HFF-Myc (cell line): Measurements from ENCODE around the gene ZC3HAV1.

ENCODE experiments used
- DNase-seq: peaks from one replicate; pipeline ENCODE4 v3.0.0-alpha.2; 2011; ENCODE audit warnings: low read depth; ENCODE audit errors: extremely low read depth
- H3K4me3 ChIP-seq: replicated peaks from 2 replicates; pipeline ENCODE4 v1.5.1; 2011; ENCODE audit warnings: low read depth, mild to moderate bottlenecking, control low read depth, low read length
- TF ChIP-seq, protein P1 (sequence below): IDR thresholded peaks from 2 replicates; pipeline ENCODE4 v1.5.1; 2012; ENCODE audit warnings: mild to moderate bottlenecking, low read depth, low read length, control low read depth; ENCODE audit errors: missing control alignments

The ZC3HAV1 gene

GRCh38 chr7:139047970-139048369 lies 61.5 kb downstream of the ZC3HAV1 start:
- TF ChIP-seq, protein P1, sequence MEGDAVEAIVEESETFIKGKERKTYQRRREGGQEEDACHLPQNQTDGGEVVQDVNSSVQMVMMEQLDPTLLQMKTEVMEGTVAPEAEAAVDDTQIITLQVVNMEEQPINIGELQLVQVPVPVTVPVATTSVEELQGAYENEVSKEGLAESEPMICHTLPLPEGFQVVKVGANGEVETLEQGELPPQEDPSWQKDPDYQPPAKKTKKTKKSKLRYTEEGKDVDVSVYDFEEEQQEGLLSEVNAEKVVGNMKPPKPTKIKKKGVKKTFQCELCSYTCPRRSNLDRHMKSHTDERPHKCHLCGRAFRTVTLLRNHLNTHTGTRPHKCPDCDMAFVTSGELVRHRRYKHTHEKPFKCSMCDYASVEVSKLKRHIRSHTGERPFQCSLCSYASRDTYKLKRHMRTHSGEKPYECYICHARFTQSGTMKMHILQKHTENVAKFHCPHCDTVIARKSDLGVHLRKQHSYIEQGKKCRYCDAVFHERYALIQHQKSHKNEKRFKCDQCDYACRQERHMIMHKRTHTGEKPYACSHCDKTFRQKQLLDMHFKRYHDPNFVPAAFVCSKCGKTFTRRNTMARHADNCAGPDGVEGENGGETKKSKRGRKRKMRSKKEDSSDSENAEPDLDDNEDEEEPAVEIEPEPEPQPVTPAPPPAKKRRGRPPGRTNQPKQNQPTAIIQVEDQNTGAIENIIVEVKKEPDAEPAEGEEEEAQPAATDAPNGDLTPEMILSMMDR, result no peak
- H3K4me3 ChIP-seq, result no peak overlapping the region
- DNase-seq, result no peak

DNA sequence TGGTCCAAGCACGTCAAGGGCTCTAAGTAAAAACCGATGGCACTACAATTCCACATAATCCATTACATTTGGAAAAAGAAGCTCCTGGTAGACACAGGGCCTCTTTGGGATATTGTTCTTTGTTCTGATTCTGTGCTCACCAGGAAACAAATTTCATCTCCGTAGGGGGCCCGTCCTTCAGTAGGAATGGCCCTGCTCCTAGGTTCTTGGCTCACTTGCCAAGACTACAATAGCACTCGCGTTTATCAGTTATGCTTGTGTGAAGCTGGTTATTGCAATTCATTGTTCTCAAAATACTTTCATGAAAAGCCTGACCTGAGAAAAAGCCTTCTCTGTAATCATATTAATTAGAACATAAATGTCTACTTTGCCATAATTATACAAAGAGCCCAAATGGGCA lies 63.4 kb downstream of the ZC3HAV1 start:
- no peak overlapping the region for H3K4me3 ChIP-seq
- DNase-seq, result no peak
- TF ChIP-seq, protein P1, result no peak

- TF ChIP-seq, protein P1, result no peak
- DNase-seq, result no peak
- no peak overlapping the region for H3K4me3 ChIP-seq
Measured at GRCh38 chr7:139044813-139045794, 64.4 kb downstream of the ZC3HAV1 start.

DNA sequence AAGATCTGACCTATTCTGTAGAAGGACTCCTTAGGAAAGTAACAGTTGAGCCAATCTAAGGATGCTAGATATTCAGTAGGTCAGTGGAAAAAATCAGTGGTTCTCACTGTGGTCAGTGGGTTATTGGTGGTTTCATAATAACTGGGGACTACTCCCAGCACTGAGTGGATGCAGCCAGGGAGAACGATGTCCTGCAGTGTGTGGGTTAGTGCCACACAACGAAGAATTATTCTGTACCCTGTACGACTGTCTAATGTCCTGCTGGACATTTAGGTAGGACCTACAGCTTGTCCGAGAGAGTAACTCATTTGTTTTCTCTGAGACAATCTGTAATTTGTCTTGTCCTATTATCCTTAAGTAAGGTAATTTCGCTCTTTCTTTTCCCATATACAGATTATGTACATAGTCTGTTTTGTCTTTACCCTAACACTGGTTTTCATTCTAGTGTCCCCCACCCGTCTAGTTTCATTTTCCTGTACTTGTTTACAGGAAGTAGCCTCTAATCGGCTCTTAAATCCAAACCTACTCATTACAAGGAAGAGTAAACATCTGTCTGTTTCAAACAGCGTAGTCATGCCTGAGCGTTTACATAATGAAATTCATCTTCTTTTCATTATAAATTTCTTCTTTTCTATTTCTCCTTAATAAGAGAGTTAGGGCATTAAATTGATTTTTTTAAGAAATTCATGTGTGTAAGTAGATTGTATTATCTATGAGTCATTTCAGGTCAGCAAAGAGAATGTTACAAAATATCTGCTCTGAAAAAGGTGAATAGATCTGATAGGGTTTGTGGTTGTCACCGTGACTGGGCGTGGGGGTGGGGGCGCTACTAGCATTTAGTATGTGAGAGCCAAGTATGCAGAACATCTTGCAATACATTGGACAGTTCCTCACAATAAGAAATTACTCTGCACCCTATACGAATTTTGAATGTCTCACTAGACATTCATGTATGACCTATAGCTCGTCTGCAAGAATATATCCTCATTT lies 65.4 kb downstream of the ZC3HAV1 start:
- no peak overlapping the region for H3K4me3 ChIP-seq
- TF ChIP-seq, protein P1, result no peak
- no peak for DNase-seq

- TF ChIP-seq, protein P1, result no peak
Measured at GRCh38 chr7:139041378-139042085, 68.0 kb downstream of the ZC3HAV1 start.

DNA sequence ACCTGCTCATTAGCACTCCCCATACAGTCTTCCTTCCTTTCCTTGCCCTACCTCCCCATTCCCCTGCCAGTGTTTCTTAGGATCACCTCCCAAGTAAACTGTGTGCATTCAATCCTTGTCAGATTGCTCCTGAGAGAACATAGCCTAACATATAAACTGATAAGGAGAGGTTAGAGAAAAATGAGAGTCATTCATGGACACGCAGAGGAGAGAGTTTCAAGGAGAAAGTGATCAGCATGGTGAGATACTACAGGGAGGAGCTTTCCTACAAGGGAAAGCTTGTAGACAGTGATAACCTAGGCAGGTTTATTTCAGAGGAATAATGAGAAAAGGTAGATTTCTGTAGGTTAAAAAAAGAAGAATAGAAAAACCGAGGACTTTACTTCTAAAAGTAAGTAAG lies 70.8 kb downstream of the ZC3HAV1 start:
- no peak for DNase-seq
- TF ChIP-seq, protein P1, result no peak
- no peak overlapping the region for H3K4me3 ChIP-seq

More at GRCh38 chr7:139041378-139042085, 68.0 kb downstream of the ZC3HAV1 start:
- H3K4me3 ChIP-seq, result no peak overlapping the region
- no peak for DNase-seq
